ENCODE measurements around the gene COPS9. TPM values are rescaled to one million over a fixed set of nuclear protein-coding genes. Genes with fewer than 3 reads are reported as not detected.

COPS9 gene
- total and polyA plus RNA-seq, 2 donors (not counting 1 experiment from before 2014, with no cell fraction given): 104 to 176 TPM

- peaks cover 7% of the 10 kb centered on the region for H3K27me3 ChIP-seq (ENCODE audit: control insufficient read depth, insufficient read depth, low read length)
- H3K4me2 ChIP-seq (ENCODE audit: extremely low read depth, insufficient read depth, low read length): no peak overlapping the region
- no peaks in the 10 kb centered on the region for H3K36me3 ChIP-seq (ENCODE audit: control insufficient read depth, insufficient read depth, low read length)
- no peak overlapping the region for H3K27ac ChIP-seq (ENCODE audit: insufficient read depth, low read length)
- no peak overlapping the region for H3K4me3 ChIP-seq (replicated peaks in 1 of 4; ENCODE audit: control extremely low read depth in 1 of 4, insufficient read depth in 1 of 4, low read depth in 3 of 4, low read length in 4 of 4)
- TF ChIP-seq EZH2 (IDR thresholded peaks at IDR 0.05; ENCODE audit: low read length, missing control alignments): no peak
- TF ChIP-seq CTCF (conservative IDR thresholded peaks at IDR 0.05 in 1 of 2, IDR thresholded peaks at IDR 0.05 in 1 of 2; ENCODE audit: low read depth in 1 of 2, low read length in 2 of 2): no peak
- H4K20me1 ChIP-seq (ENCODE audit: control insufficient read depth, extremely low read depth, insufficient read depth, low read length): no peaks in the 10 kb centered on the region
- no peak overlapping the region for H3K9ac ChIP-seq (ENCODE audit: insufficient read depth, low read length)
- DNase-seq (ENCODE audit: low read depth in 2 of 2): no peak
- no peaks in the 10 kb centered on the region for H3K79me2 ChIP-seq (ENCODE audit: control insufficient read depth, insufficient read depth, low read length)
- H3K9me3 ChIP-seq (ENCODE audit: control insufficient read depth, insufficient read depth, low read depth, low read length): no peaks in the 10 kb centered on the region
- no peaks in the 10 kb centered on the region for H3K4me1 ChIP-seq (ENCODE audit: control insufficient read depth, extremely low read depth, insufficient read depth, low read length)
- H2AFZ ChIP-seq (ENCODE audit: low read length): no peak overlapping the region
Observed at GRCh38 chr2:240168041-240168440, 31.9 kb upstream of the COPS9 start.

- no peak overlapping the region for H3K4me3 ChIP-seq (replicated peaks in 1 of 4; ENCODE audit: control extremely low read depth in 1 of 4, insufficient read depth in 1 of 4, low read depth in 3 of 4, low read length in 4 of 4)
- H3K36me3 ChIP-seq (ENCODE audit: control insufficient read depth, insufficient read depth, low read length): no peaks in the 10 kb centered on the region
- DNase-seq (ENCODE audit: low read depth in 2 of 2): no peak
- H3K9me3 ChIP-seq (ENCODE audit: control insufficient read depth, insufficient read depth, low read depth, low read length): no peaks in the 10 kb centered on the region
- TF ChIP-seq CTCF (conservative IDR thresholded peaks at IDR 0.05 in 1 of 2, IDR thresholded peaks at IDR 0.05 in 1 of 2; ENCODE audit: low read depth in 1 of 2, low read length in 2 of 2) (no peak), EZH2 (IDR thresholded peaks at IDR 0.05; ENCODE audit: low read length, missing control alignments) (no peak)
- H2AFZ ChIP-seq (ENCODE audit: low read length): no peak overlapping the region
- H3K9ac ChIP-seq (ENCODE audit: insufficient read depth, low read length): no peak overlapping the region
- no peak overlapping the region for H3K4me2 ChIP-seq (ENCODE audit: extremely low read depth, insufficient read depth, low read length)
- H3K4me1 ChIP-seq (ENCODE audit: control insufficient read depth, extremely low read depth, insufficient read depth, low read length): no peaks in the 10 kb centered on the region
- H4K20me1 ChIP-seq (ENCODE audit: control insufficient read depth, extremely low read depth, insufficient read depth, low read length): no peaks in the 10 kb centered on the region
- H3K79me2 ChIP-seq (ENCODE audit: control insufficient read depth, insufficient read depth, low read length): no peaks in the 10 kb centered on the region
- peaks cover 7% of the 10 kb centered on the region for H3K27me3 ChIP-seq (ENCODE audit: control insufficient read depth, insufficient read depth, low read length)
- H3K27ac ChIP-seq (ENCODE audit: insufficient read depth, low read length): no peak overlapping the region
Observed at GRCh38 chr2:240167588-240167880, 31.4 kb upstream of the COPS9 start.

- Histone ChIP-seq H3K36me3 (ENCODE audit: control insufficient read depth, insufficient read depth, low read length) (no peaks in the 10 kb centered on the region), H4K20me1 (ENCODE audit: control insufficient read depth, extremely low read depth, insufficient read depth, low read length) (no peaks in the 10 kb centered on the region), H3K9ac (ENCODE audit: insufficient read depth, low read length) (no peak overlapping the region), H3K79me2 (ENCODE audit: control insufficient read depth, insufficient read depth, low read length) (no peaks in the 10 kb centered on the region), H3K4me1 (ENCODE audit: control insufficient read depth, extremely low read depth, insufficient read depth, low read length) (no peaks in the 10 kb centered on the region), H3K9me3 (ENCODE audit: control insufficient read depth, insufficient read depth, low read depth, low read length) (no peaks in the 10 kb centered on the region), H3K4me3 (replicated peaks in 1 of 4; ENCODE audit: control extremely low read depth in 1 of 4, insufficient read depth in 1 of 4, low read depth in 3 of 4, low read length in 4 of 4) (no peak overlapping the region), H3K27ac (ENCODE audit: insufficient read depth, low read length) (no peak overlapping the region), H3K4me2 (ENCODE audit: extremely low read depth, insufficient read depth, low read length) (no peak overlapping the region), H2AFZ (ENCODE audit: low read length) (no peak overlapping the region), H3K27me3 (ENCODE audit: control insufficient read depth, insufficient read depth, low read length) (peaks cover 7% of the 10 kb centered on the region)
- no peak for TF ChIP-seq CTCF (conservative IDR thresholded peaks at IDR 0.05 in 1 of 2, IDR thresholded peaks at IDR 0.05 in 1 of 2; ENCODE audit: low read depth in 1 of 2, low read length in 2 of 2)
- no peak for TF ChIP-seq EZH2 (IDR thresholded peaks at IDR 0.05; ENCODE audit: low read length, missing control alignments)
- DNase-seq (ENCODE audit: low read depth in 2 of 2): no peak
Observed at GRCh38 chr2:240166761-240167587, 30.9 kb upstream of the COPS9 start.

All from fibroblast of lung (primary cell).